A549 (cell line): ENCODE results near the gene NTRK1. TPM values are rescaled to one million over a fixed set of nuclear protein-coding genes. Genes with fewer than 3 reads are reported as not detected.

Source experiments
- ATAC-seq, 2 experiments: fragments of 200-7000 bp in 1 of 2; fragments of >200 bp in 1 of 2; cut with Nextera tagmentation in 1 of 2; cut with Tn5 transposase in 1 of 2; 3 replicates each; pipeline versions ENCODE4 v1.8.0 to v1.9.1; 2018 to 2020; ENCODE audit warnings: mild to moderate bottlenecking in 1 of 2, moderate library complexity in 1 of 2
- CTCF ChIA-PET: fragments of 300-600 bp; sonication (Branson Sonifier 250); formaldehyde crosslinking; extraction: SDS; loops from one replicate; lab custom pipeline; 2021; ENCODE audit warnings: antibody characterized with exemption, inconsistent platforms; lab: Yijun Ruan, JAX
- POLR2A ChIA-PET: fragments of 350-600 bp; formaldehyde crosslinking; extraction: SDS; loops from one replicate; lab custom pipeline; 2021; ENCODE audit warnings: antibody characterized with exemption, inconsistent platforms; lab: Yijun Ruan, JAX
- DNase-seq, 2 experiments: peaks; one replicate each; pipeline versions ENCODE4 v3.0.0 to v3.0.0-alpha.2; 2011 to 2016; ENCODE audit warnings: low read depth in 1 of 2, low spot score in 1 of 2
- FAIRE-seq: peaks from 2 replicates; lab custom pipeline; 2011; peaks lifted over from hg19 to GRCh38; lab: Jason Lieb, UNC
- H3K27ac ChIP-seq, 2 experiments: fragments of >200 bp; sonication (Bioruptor Twin); formaldehyde crosslinking; 3 replicates each; pipeline ENCODE4 v1.5.1; 2016 to 2017
- H3K4me1 ChIP-seq: fragments of >200 bp; sonication (Bioruptor Twin); formaldehyde crosslinking; 3 replicates; pipeline ENCODE4 v1.6.1; 2016
- H3K4me2 ChIP-seq: fragments of >200 bp; sonication (Bioruptor Twin); formaldehyde crosslinking; 3 replicates; pipeline ENCODE4 v1.6.1; 2016
- H3K4me3 ChIP-seq: fragments of >200 bp; sonication (Bioruptor Twin); formaldehyde crosslinking; 3 replicates; pipeline ENCODE4 v1.5.1; 2016
- H3K9me3 ChIP-seq: fragments of >200 bp; sonication (Bioruptor Twin); formaldehyde crosslinking; 3 replicates; pipeline ENCODE4 v1.6.1; 2016
- CEBPB ChIP-seq, 2 experiments: fragments of >200 bp in 1 of 2; sonication (Bioruptor Twin) in 1 of 2; formaldehyde crosslinking in 1 of 2; IDR thresholded peaks; 2 replicates each; pipeline ENCODE4 v1.6.1; 2012 to 2016
- CHD4 ChIP-seq: fragments of 200-600 bp; sonication (generic); IDR thresholded peaks from 2 replicates; pipeline ENCODE4 v1.6.1; 2016; ENCODE audit warnings: antibody characterized with exemption, mild to moderate bottlenecking, borderline replicate concordance
- FOSL2 ChIP-seq, 2 experiments: fragments of 450-650 bp in 1 of 2; fragments of >200 bp in 1 of 2; sonication (Bioruptor Twin) in 1 of 2; formaldehyde crosslinking; IDR thresholded peaks; 2 replicates each; pipeline versions ENCODE4 v1.5.0 to v1.6.1; 2016 to 2020; ENCODE audit warnings: mild to moderate bottlenecking in 1 of 2, moderate library complexity in 1 of 2
- HDAC2 ChIP-seq: fragments of 200-600 bp; sonication (generic); IDR thresholded peaks from 2 replicates; pipeline ENCODE4 v1.6.1; 2016
- HES2 ChIP-seq: fragments of >200 bp; sonication (Bioruptor Twin); formaldehyde crosslinking; IDR thresholded peaks from 2 replicates; pipeline ENCODE4 v1.6.1; 2016
- HOXA7 ChIP-seq: fragments of 250-450 bp; sonication (Bioruptor Pico); IDR thresholded peaks from 2 replicates; pipeline ENCODE4 v1.5.0; 2020; ENCODE audit warnings: mild to moderate bottlenecking, moderate library complexity
- JUN ChIP-seq, 2 experiments: fragments of >200 bp; sonication (Bioruptor Twin); formaldehyde crosslinking; IDR thresholded peaks; 2 replicates in 1 of 2; 3 replicates in 1 of 2; pipeline ENCODE4 v1.6.1; 2016 to 2017
- KDM1A ChIP-seq: fragments of 200-600 bp; sonication (generic); IDR thresholded peaks from 2 replicates; pipeline ENCODE4 v1.6.1; 2016; ENCODE audit warnings: low read depth, mild to moderate bottlenecking
- MAFK ChIP-seq: fragments of 450-650 bp; IDR thresholded peaks from 2 replicates; pipeline ENCODE4 v1.6.1; 2014; ENCODE audit not compliant: partially characterized antibody
- MYC ChIP-seq: IDR thresholded peaks from 2 replicates; pipeline ENCODE4 v1.6.1; 2012; ENCODE audit warnings: mild to moderate bottlenecking, inconsistent platforms, low read length, improper control_type of control experiment, borderline replicate concordance
- NFE2L2 ChIP-seq: fragments of 150-350 bp; conservative IDR thresholded peaks from 2 replicates; pipeline ENCODE4 v1.6.1; 2014; ENCODE audit warnings: low read length
- NR3C1 ChIP-seq: fragments of >200 bp; sonication (Bioruptor Twin); formaldehyde crosslinking; IDR thresholded peaks from 3 replicates; pipeline ENCODE4 v1.6.1; 2017
- PHF8 ChIP-seq: fragments of 200-600 bp; sonication (generic); IDR thresholded peaks from 2 replicates; pipeline ENCODE4 v1.6.1; 2016; ENCODE audit warnings: low read depth, mild to moderate bottlenecking, antibody characterized with exemption, moderate library complexity, borderline replicate concordance
- POLR2A ChIP-seq: IDR thresholded peaks from 2 replicates; pipeline ENCODE4 v1.6.1; 2012; ENCODE audit warnings: mild to moderate bottlenecking, low read length
- POLR2AphosphoS2 ChIP-seq: conservative IDR thresholded peaks from 2 replicates; pipeline ENCODE4 v1.6.1; 2012; ENCODE audit warnings: low read length, improper control_type of control experiment, inconsistent platforms
- RCOR1 ChIP-seq: fragments of 150-350 bp; IDR thresholded peaks from 2 replicates; pipeline ENCODE4 v1.6.1; 2014; ENCODE audit warnings: antibody characterized with exemption, low read length, low read depth
- RFX5 ChIP-seq: fragments of 450-650 bp; IDR thresholded peaks from 2 replicates; pipeline ENCODE4 v1.7.1; 2014; ENCODE audit warnings: antibody characterized with exemption, mild to moderate bottlenecking, moderate library complexity
- USF2 ChIP-seq: fragments of 450-650 bp; IDR thresholded peaks from 2 replicates; pipeline ENCODE4 v1.6.1; 2014; ENCODE audit warnings: antibody characterized with exemption
- ZSCAN20 ChIP-seq: fragments of 250-450 bp; sonication (Bioruptor Pico); IDR thresholded peaks from 2 replicates; pipeline ENCODE4 v1.8.0; 2022; ENCODE audit warnings: mild to moderate bottlenecking, moderate library complexity
- WGBS: methylation state at CpG from one replicate; pipeline ENCODE4 v1.1.6; 2017; ENCODE audit errors: missing lambda C conversion rate; 5-methylcytosine and 5-hydroxymethylcytosine counted together
- polyA plus RNA-seq, 4 experiments: library from polyadenylated mRNA; depleted of rRNA in 3 of 4; stranded (reverse); fragments of >200 nt; fragmentation: RNase III in 1 of 4; extraction: RNeasy Plus Mini Kit Qiagen cat#74134 plus additional on column Dnase treatment in 1 of 4; gene quantifications; 2 replicates in 3 of 4; 3 replicates in 1 of 4; pipeline ENCODE4 v1.2.3, GENCODE V29; 2011 to 2017
- TF ChIP-seq, protein P1 (sequence below): IDR thresholded peaks from 2 replicates; pipeline ENCODE4 v1.6.1; 2012
- TF ChIP-seq, protein P2 (sequence below): IDR thresholded peaks from 2 replicates; pipeline ENCODE4 v1.6.1; 2012; ENCODE audit warnings: low read depth, borderline replicate concordance
- TF ChIP-seq, protein P3 (sequence below): IDR thresholded peaks from 2 replicates; pipeline ENCODE4 v1.6.1; 2012
- TF ChIP-seq, protein P4 (sequence below): fragments of >200 bp; sonication (Bioruptor Twin); formaldehyde crosslinking; IDR thresholded peaks from 3 replicates; pipeline ENCODE4 v1.6.1; 2016
- TF ChIP-seq, protein P5 (sequence below): fragments of 150-350 bp; IDR thresholded peaks from 2 replicates; pipeline ENCODE4 v1.6.1; 2014; ENCODE audit warnings: low read depth, mild to moderate bottlenecking, low read length

The NTRK1 gene
- polyA plus RNA-seq, 2 of the 4 experiments (the other 2 are of a cell fraction) = 0.05 to 0.18 TPM

DNA sequence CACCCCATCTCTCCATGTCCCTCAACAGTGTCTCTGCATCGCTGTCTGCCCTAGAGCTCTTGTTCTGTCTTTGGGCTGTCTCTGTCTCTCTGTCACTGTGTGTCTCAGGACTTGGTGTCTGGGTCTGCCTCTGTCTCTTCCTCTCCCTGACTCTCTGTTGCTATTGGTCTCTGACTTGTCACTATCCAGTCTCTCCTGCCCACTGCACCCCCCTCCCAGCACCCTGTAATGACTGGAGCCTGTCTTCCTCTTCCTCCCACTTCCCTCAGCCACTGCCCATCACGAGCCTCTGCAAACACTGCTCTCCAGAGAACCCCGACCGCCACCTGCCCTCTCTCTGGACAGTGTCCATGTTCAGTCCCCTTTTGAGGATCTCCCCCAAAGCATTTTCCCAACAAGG lies 45.0 kb downstream of the NTRK1 start:
- CTCF ChIA-PET = interaction anchor here (0.7 to 1.0 kb wide), 3 partner anchors 8 to 192 kb away, joined by 3 to 5 read pairs (median 3); partner anchors contain the start of gene LRRC71
- POLR2A ChIA-PET = no interaction called here
- no peak for FAIRE-seq

GRCh38 chr1:156906206-156906906 lies 45.7 kb downstream of the NTRK1 start:
- 93% methylated on average over 14 of the region's 16 CpGs for whole genome bisulfite sequencing
- TF ChIP-seq RCOR1 = no peak
- no peak for TF ChIP-seq FOSL2 (IDR thresholded peaks at IDR 0.05)
- no peak for TF ChIP-seq FOSL2 (CRISPR knock-in tag; IDR thresholded peaks at IDR 0.05)
- no peak for TF ChIP-seq ZSCAN20 (CRISPR knock-in tag)
- TF ChIP-seq, protein P1, sequence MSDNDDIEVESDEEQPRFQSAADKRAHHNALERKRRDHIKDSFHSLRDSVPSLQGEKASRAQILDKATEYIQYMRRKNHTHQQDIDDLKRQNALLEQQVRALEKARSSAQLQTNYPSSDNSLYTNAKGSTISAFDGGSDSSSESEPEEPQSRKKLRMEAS = no peak
- TF ChIP-seq HOXA7 (CRISPR knock-in tag) = no peak
- TF ChIP-seq NFE2L2 = no peak
- TF ChIP-seq CEBPB (IDR thresholded peaks at IDR 0.05) = no peak
- H3K4me2 ChIP-seq = no peak overlapping the region; the same call in 2 of the 3 replicates
- FAIRE-seq (no peak), ATAC-seq (no peak), DNase-seq (no peak)
- CTCF ChIA-PET = interaction anchor here (0.6 to 1.0 kb wide), 2 partner anchors 14 to 180 kb away, joined by 3 to 5 read pairs; partner anchors contain the start of gene LRRC71
- peaks cover 17% of the 10 kb centered on the region for H3K4me1 ChIP-seq
- H3K4me3 ChIP-seq = no peak overlapping the region
- peak overlapping the region in 1 of 2 experiments; percentile 75; a peak in 3 of 6 replicates for H3K27ac ChIP-seq
- POLR2A ChIA-PET = no interaction called here
- no peaks in the 10 kb centered on the region for H3K9me3 ChIP-seq

More for the DNA sequence above, 45.0 kb downstream of the NTRK1 start:
- Histone ChIP-seq H3K4me1 (peaks cover 21% of the 10 kb centered on the region), H3K4me3 (no peak overlapping the region), H3K4me2 (no peak overlapping the region), H3K9me3 (no peaks in the 10 kb centered on the region), H3K27ac (no peak overlapping the region)
- WGBS = 82% methylated on average over 4 of the region's 4 CpGs
- DNase-seq = no peak
- TF ChIP-seq, protein P2, sequence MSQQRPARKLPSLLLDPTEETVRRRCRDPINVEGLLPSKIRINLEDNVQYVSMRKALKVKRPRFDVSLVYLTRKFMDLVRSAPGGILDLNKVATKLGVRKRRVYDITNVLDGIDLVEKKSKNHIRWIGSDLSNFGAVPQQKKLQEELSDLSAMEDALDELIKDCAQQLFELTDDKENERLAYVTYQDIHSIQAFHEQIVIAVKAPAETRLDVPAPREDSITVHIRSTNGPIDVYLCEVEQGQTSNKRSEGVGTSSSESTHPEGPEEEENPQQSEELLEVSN = no peak
- TF ChIP-seq NR3C1 (no peak), RFX5 (no peak), PHF8 (no peak), JUN (IDR thresholded peaks at IDR 0.05) (no peak), KDM1A (no peak)
- TF ChIP-seq, all 56 proteins: peak for 0
- no peak for ATAC-seq

- H3K9me3 ChIP-seq = no peaks in the 10 kb centered on the region
- WGBS = 91% methylated on average over 22 of the region's 29 CpGs
- no peak for TF ChIP-seq HES2
- TF ChIP-seq MAFK = no peak
- TF ChIP-seq MYC = no peak
- TF ChIP-seq, protein P3, sequence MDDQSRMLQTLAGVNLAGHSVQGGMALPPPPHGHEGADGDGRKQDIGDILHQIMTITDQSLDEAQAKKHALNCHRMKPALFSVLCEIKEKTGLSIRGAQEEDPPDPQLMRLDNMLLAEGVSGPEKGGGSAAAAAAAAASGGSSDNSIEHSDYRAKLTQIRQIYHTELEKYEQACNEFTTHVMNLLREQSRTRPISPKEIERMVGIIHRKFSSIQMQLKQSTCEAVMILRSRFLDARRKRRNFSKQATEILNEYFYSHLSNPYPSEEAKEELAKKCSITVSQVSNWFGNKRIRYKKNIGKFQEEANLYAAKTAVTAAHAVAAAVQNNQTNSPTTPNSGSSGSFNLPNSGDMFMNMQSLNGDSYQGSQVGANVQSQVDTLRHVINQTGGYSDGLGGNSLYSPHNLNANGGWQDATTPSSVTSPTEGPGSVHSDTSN = no peak
- no peak for TF ChIP-seq JUN (IDR thresholded peaks at IDR 0.05)
- TF ChIP-seq ZSCAN20 (CRISPR knock-in tag) = no peak
- TF ChIP-seq KDM1A = no peak
- TF ChIP-seq POLR2A = no peak
- no peak for TF ChIP-seq USF2
- TF ChIP-seq, protein P4, sequence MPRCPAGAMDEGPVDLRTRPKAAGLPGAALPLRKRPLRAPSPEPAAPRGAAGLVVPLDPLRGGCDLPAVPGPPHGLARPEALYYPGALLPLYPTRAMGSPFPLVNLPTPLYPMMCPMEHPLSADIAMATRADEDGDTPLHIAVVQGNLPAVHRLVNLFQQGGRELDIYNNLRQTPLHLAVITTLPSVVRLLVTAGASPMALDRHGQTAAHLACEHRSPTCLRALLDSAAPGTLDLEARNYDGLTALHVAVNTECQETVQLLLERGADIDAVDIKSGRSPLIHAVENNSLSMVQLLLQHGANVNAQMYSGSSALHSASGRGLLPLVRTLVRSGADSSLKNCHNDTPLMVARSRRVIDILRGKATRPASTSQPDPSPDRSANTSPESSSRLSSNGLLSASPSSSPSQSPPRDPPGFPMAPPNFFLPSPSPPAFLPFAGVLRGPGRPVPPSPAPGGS = no peak
- no peak for TF ChIP-seq HDAC2
- TF ChIP-seq POLR2AphosphoS2 = no peak
- TF ChIP-seq, protein P5, sequence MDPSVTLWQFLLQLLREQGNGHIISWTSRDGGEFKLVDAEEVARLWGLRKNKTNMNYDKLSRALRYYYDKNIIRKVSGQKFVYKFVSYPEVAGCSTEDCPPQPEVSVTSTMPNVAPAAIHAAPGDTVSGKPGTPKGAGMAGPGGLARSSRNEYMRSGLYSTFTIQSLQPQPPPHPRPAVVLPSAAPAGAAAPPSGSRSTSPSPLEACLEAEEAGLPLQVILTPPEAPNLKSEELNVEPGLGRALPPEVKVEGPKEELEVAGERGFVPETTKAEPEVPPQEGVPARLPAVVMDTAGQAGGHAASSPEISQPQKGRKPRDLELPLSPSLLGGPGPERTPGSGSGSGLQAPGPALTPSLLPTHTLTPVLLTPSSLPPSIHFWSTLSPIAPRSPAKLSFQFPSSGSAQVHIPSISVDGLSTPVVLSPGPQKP = no peak
- no peak for TF ChIP-seq HOXA7 (CRISPR knock-in tag)
- TF ChIP-seq CHD4 = no peak
- TF ChIP-seq, all 56 proteins: peak for 0
- Histone ChIP-seq H3K4me1 (peaks cover 20% of the 10 kb centered on the region), H3K27ac (no peak overlapping the region), H3K4me2 (no peak overlapping the region), H3K4me3 (no peak overlapping the region)
- ChIA-PET CTCF (interaction anchor here (0.6 to 6.7 kb wide), 6 partner anchors 9 to 220 kb away, joined by 3 to 89 read pairs (median 4); partner anchors contain the start of genes INSRR and NTRK1), POLR2A (no interaction called here)
- FAIRE-seq (no peak), DNase-seq (no peak), ATAC-seq (no peak)
These were observed 47.9 kb downstream of the NTRK1 start for GRCh38 chr1:156908541-156908940.
